ENCODE measurements around the gene NRARP.

Gene NRARP

DNA sequence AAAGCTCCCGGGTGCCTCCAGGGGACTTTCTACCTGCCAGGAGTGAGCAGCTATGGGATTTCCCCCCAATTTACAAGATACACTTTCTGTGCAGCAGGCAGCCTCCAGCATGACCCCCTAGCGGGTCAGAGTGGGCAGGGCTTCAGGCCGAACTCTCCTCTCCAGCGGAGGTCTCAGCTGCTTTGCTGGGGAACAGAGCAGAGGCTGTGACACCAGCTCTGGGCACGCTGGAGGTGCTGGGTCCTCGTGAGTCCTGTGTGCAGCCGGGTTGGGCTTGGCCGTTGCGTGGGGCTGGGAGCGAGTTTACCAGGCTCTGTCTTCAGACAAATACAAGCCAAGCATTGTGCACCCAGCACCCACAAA is 2.9 kb downstream of the NRARP start:
- no peak for DNase-seq (ENCODE audit: low read depth in 2 of 3, low spot score in 2 of 3)

DNA sequence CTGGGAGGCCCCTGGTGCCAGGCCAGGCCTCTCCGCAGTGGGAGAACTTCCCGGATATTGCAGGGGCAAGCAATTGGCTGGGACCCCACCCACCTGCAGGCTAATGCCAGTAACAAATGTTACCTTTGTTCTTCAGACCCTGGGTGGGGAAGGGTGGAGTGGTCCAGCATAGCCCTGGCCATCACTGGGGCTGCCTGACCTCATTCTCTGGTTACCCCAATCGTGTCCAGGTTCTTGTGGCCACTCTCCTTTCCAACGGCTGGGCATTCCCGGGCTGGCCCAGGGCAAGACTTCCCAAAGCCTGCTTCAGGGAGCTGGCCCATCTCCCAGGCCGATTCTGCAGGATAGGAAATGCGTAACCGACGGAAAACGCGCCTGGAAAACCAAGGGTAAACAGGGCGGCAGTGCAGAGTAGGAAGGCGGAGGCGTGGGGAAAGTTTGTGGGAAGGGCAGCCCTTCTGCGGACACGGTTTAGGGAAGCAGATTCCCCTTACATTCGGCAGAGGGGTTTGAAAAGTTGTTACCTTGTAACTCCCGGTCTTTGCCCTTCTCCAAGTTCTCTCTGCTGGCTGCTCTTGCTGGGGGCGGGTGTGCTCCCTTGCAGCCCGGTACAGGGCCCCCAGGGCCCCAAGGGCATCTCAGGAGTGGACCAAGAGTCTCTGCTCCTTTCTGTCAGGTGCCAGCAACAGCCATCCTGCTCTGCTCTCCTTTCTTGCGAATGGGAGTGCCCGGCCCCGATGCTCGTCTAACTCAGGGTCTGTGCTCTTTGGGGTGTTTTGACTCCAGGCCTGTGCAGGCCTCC is 3.5 kb downstream of the NRARP start:
- no peak for DNase-seq (ENCODE audit: low read depth in 2 of 3, low spot score in 2 of 3)

DNA sequence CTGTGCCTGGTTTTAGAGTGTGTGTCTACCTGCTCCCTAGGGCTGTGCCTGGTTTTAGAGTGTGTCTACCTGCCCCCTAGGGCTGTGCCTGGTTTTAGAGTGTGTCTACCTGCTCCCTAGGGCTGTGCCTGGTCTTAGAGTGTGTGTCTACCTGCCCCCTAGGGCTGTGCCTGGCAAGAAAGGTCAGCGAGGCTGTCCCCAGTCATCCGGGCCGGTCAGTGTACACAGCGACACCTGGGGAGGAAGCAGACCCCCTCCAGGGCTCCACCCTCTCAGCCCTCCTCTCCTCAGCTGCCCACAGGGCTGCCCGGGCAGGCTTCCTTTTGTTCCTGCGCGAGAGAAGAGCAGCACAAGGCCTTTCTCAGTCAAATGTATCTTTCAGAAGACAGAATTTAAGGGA is 4.1 kb downstream of the NRARP start:
- DNase-seq (ENCODE audit: low read depth in 2 of 3, low spot score in 2 of 3) = no peak

DNA sequence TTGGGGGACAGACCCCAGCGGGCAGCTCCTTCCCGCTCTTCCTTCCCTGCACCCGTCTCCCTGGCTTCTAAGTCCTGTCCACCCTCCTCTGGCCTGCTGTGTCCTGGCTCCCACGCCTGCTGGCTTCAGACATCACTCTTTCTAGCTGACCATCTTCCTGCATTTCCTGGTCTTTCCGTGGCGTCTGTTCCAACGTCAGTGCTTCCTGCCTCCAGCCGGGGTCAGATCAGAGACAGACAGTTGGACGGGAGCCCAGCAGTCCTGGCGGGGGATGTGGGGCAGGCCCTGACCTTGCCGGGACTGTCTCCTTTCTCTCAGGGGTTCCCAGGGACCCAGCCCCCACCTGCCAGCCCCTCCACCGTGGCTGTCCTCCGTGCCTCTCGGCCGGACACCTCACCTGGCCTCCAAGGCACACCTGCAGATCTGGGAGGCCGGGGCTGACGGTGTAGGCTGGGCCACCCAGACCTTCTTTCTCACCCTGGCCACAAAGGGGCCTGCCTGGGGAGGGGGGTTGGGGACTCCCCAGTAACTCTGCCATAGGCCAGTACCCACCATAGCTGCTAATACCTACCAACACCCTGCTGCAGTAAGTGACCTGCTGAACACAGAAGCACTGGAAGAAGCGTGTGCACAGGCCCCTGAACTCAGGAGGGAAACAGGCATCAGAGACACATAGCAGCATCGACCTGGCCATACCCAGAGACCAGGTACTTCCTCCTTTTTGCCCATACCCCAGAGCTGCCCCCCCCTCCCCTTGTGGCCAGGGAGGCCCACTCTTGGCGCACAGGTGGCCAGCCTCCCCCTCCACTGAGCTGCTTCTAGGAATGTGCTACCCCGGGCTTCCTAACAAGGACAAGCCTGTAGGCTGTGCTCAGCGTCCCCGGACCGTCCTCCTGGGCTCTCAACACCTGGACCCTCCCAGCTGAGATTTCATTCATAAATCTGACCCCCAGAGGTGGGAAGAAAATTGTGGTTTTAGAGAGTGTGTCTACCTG is 5.1 kb downstream of the NRARP start:
- no peak for DNase-seq (ENCODE audit: low read depth in 2 of 3, low spot score in 2 of 3)

DNA sequence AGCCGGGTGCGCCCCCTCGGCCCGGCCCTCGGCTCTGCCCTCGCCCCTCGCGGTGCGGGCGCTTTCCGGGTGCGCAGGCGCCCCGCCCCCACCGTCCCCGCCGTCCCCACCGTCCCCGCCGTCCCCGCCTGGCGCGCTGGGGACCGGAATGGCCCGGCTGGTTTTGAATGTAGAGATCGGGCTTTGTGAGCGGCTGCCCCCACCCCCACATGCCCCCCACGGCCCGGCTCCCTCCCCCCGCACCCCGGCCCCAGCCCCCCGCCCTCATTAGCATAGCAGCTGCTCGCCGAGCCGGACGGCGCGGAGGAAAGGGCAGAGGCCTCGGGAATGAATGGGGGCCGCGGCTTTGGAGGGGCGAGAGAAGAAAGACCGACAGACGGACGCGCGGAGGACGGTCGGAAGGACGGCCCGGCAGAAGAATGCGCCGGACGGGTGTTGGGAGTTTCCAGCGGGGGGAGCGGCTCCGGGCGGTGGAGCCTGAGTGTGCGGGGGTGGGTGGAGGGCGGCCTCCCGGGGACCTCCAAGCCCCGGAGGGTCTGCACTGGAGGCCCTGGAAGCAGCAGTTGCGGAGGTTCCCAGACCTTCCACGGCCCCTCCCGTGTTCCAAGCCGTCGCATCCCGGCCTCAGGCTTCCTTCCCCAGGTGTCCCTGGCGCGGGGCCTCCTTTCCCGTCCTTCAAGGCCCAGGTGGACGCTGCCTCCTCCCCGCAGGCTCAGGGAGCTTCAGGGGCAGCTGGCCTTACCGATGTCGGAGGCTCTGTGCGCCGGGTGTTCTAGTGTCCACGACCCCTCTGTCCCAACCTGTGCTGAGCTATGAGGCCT is 6.0 kb downstream of the NRARP start:
- no peak for DNase-seq (ENCODE audit: low read depth in 2 of 3, low spot score in 2 of 3)

DNA sequence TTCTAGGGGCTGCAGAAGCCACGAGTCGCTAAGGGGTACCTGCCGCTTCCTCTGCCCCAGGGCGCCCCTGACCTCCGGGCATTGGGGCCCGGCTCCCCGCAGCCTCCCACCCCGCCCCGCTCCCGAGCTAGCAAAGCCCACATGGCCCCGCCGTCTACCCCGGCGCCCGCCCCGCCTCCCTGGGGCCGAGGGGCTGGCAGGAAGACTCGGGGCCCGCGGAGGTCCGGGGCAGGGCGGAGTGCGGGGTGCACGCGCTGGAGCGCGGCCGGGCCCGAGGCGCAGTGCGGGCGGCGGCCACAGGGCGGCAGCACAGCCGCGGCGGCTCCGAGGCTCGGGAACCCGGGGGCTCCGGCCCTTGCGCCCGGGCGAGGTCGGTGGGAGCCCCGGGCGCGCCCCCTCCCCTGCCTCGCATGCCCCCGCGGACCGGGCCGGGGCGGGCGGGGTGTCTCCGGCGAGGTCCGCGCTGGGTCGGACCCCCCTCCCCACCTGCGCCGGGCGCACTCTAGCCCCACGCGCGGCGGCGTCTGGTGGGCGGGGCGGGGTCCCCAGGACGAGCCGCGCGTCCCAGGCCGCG is 6.7 kb downstream of the NRARP start:
- DNase-seq (ENCODE audit: low read depth in 2 of 3, low spot score in 2 of 3) = no peak

DNA sequence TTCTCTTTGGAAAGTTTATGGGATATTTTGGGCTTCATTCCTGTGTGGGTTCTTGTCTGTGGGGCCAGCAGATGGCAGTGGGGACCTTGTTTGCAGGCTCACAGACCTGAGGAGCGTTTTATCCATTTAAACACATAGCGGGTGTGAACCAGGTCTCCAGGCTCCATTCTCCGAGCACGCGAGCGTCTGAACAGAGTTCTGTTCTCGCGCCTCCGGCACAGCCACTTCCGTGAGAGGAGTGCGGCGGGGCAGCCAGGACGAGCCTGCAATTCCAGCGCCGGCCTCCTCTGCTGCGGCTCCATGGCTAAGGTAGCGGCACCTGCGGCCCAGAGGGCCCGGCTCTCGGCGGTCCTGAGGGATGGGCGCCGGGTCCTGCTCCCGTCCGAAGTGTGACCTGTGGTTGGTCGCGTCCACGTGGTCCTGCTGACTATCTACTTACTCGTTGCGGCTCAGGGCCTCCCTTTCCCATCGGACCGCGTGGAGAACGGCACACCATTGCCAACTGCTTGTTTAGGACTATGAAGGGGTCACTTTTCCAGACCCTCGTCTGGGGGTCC is 7.3 kb downstream of the NRARP start:
- DNase-seq (ENCODE audit: low read depth in 2 of 3, low spot score in 2 of 3) = no peak

DNA sequence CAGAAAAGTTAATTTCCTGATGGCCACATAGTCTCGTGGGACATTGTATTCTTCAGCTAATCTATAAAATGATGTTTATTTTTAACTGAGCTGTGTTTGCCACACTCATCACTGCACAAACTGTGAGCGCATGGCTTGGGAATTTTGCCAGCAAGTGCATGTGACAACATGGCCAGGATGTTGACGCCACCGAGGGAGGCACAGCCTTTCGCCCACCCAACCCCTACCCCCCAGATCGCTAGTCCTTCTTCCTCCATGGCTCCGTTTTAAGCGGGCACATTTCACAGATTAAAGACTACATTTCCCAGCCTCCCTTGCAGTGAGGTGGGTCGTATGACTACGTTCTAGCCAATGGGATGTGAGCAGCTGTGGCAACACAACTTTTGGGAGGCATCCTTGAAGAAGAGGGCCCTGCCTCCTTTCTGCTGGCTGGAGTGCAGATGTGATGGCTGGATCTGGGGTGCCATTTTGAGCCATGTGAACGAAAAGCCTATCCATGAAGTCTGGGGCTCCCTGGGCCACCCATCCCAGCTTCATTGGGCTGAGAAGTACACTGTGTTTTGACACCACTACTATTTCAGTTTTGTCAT is 7.9 kb downstream of the NRARP start:
- DNase-seq (ENCODE audit: low read depth in 2 of 3, low spot score in 2 of 3) = no peak

DNA sequence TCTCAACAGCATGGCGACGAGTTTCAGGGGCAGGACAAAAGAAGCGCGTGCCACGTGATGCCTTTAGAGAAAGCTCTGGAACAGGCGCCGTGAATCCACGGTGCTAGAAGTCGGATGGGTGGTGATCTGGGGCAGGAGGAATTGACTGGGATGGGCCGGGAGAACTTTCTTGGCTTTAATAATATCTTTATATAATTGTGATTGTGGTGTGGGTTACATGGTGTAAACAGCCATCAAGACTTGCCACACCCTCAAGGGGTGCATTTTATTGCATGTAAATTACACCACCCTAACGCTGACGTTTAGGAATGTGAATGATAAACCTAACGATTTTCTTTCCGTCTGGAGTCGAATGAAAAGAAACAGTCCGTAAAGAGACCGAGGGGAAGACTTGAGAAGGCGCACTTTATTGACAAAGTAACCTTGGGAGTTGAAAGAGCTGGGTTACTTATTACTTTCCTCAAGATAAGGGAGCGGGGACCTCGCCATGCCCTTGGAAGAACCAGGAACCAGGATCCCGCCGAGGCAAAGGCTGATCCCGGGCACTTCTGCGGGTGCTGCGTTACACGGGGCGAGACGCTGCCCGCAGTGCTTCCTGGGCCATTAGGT is 8.5 kb downstream of the NRARP start:
- no peak for DNase-seq (ENCODE audit: low read depth in 2 of 3, low spot score in 2 of 3)

DNA sequence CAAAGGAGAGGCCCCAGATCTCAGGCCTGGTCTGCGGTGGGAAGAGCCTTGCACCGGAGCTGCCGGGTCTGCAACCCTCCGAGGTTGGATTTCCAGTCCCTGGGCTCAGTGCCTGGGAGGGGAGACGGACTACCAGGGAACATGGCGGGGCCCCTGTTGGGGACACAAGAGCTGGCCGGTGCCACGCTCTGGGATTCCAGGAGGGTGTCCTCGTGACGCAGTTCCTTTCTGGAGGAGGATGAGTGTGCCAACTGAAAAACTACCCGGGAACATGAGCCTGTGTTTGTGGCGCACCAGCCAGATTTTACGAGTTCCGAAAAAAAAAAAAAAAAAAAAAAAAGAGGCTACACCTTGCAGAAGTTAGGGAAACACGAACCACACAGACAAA is 9.0 kb downstream of the NRARP start:
- no peak for DNase-seq (ENCODE audit: low read depth in 2 of 3, low spot score in 2 of 3)

DNA sequence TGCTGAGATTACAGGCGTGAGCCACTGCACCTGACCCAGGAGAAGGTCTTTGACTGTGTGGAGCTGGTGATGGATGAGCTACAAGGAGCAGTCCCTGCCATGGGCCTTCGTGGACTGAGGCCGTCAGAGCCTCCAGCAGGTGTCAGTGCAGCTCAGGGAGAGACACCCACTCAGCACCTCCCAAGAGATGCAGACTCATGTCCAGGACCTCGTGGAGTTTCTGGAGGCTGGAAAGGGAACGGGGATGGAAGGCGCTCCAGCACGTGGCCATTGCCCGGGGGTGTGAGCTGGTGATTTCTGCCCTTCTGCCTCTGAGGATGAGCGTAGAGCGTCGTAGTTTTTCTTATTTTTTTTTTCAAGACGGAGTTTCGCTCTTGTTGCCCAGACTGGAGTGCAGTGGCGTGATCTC is 15.1 kb downstream of the NRARP start:
- DNase-seq (ENCODE audit: low read depth in 2 of 3, low spot score in 2 of 3) = no peak

DNA sequence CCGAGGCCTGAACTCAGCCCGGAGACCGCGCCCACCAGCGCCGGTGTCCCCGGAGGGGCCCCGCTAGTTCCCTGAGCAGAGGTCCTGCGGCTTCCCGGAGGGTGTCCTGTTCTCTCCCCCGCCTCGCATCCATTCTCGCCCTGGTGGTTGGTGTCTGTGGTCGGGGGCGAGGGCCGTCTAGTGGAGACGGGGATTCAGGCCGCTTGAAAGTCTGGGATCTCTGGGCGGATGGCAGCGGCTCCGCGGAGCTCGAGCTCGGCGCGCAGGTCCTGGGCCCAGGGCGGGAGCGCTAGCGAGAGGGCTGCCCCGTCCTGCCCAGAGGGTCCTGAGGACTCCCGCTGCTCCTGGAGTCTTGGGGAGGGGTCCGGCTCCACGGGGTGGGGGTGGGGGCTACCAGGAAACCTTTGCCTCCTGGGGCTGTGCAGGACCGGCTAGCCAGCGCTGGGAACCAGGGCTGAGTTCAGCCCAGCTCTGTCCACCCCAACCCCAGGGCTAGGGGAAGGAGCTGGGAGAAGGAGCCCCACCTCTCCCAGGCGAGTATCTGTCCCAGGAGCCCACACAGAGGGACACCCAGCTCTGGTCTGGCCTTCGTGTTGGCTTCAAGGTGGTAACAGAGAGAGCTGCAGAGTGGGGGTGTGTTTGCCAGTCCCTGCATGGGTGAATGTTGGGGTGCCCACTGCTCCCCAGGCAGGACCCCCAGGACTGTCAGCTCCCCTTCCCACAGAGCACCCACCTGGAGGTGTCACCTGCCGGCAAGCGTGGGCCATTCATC is 20.5 kb downstream of the NRARP start:
- DNase-seq (ENCODE audit: low read depth in 2 of 3, low spot score in 2 of 3) = no peak

DNA sequence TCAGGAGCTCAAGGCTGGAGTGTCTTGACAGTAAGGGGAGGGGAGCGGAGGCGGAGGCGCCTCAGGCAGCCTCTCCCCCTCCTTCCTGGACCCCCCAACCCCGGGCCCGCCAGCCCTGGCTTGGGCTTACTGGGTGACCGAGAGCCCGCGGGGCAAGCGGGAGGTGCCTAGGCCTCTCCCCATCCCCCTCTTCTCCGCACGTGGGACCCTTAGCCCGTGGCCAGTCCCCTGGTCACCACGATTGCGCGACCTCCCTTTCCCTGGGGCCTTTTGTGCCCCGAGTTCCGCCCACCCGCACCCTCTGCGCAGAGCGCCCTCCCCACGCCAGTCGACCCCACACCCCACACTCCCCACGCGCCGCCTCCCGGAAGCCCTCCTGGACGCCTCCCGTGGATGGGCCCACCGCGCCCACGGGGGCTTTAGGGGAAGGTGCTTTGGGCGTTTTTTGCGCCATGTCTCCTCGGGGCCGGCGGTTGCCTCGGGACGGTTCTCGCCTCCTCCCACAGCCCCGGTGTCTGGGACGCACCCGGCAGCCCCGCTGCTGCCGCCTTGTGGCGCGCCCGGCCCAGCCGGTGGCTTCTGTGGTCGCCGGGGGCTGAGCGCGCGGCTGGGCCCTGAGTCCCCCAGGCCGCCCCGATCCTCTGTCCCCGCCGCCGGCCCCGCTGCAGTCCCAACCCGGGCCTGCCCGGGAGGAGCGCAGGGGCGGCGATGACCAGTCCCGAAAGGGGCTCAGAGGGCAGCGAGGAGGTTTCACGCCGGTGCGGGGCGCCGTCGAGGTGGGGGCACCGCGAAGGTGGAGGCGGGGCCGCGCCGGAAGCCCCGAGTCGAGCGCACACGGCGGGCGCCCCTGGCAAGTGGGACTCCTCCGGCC is 21.4 kb downstream of the NRARP start:
- DNase-seq (ENCODE audit: low read depth in 2 of 3, low spot score in 2 of 3) = no peak

DNA sequence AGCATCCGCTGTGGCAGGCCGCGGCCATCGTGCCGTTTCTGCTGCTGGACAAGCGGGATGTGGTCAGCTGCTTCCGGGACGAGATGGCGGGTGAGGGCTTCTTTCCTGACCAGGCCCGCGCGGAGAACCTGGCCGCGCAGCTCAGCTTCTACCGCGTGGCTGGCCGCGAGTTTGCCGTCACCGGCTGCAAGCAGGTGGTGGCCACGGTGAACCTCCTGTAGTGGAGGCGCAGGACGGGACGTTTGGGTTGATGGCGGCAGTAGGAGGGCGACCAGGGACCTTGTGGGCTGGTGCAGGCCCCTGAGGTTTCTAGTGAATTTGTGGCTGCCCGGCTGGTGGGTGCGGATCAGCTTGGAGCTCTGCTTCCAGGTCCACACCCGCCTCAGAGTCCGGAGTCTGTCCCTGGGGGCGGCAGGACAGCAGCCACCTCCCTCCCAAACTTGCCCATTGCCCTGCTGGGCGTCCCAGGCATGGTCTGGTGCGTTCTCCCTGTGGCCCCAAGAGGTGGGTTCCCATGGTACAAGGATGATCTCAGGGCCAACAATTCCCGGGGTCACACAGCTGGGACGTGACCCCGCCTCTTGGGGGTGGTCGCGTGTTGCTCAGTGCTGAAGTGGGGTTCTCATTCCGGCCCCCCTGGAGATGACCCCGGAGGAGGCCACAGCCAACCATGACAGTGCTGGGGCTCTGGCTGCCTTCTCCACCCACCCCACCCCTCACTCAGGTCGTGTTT is 22.2 kb downstream of the NRARP start:
- DNase-seq (ENCODE audit: low read depth in 2 of 3, low spot score in 2 of 3) = no peak

DNA sequence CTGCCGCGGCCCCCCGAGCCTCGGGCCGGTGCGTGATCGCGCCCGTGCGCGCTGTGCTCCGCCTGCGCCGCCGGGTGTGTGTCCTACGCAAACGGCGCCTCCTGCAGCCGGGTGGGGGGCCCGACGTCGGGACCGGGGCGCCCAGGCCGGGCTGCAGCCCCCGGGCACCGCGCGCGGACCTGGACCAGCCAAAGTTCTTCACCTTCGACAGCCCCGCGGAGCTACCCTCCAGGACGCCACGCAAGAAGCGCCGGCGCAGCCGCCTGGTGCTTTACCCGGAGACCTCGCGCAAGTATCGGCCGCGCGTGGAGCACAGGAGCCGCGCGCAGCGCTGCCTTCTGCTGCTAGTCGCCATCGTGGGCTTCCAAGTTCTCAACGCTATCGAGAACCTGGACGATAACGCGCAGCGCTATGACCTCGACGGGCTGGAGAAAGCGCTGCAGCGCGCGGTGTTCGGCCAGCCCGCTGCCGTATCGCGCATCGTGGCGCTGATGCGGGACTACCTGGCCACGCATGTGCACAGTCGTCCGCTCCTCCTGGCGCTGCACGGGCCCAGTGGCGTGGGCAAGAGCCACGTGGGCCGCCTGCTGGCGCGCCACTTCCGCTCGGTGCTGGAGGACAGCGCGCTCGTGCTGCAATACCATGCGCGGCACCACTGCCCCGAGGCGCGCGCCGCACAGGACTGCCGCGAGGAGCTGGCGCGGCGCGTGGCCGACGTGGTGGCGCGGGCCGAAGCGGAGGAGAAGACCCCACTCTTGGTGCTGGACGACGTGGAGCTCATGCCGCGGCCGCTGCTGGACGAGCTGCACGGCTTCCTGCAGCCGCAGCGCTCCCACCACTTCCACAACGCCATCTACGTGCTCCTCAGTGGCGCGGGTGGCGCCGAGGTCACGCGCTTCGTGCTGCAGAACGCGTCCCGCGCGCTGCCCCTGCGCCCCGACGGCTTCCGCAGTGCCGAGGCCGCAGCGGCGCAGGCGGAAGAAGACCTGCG is 23.1 kb downstream of the NRARP start:
- DNase-seq (ENCODE audit: low read depth in 2 of 3, low spot score in 2 of 3) = no peak

DNA sequence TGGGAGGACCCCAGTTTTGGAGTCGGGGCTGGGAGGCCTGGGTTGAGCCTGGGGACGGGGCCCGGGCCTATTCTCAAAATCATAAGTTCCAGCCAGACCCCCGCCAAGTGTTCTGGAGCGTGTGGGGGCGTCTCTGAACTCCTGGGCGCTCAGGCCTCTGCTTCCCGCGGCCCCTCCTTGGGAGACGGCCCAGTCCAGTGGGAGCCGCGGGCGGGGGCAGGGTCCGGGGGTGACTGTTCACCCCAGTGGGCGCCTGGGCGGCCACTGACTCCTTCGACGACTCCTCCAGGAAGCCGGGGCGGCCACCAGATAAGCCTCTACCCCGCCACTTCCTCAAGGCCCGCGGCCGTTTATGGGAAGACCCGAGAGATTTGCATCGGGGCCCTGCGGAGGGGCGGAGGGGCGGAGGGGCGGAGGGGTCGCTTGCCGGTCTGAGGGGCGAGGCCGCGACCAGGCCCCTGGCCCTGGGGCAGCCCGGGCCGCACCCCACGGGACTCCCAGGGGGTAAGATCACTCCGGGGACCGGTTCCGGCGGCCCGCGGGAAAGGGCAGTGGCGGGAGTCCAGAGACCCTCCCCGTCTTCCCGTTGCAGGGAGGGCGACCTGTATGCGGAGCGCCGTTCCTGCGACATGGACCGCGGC is 23.9 kb downstream of the NRARP start:
- DNase-seq (ENCODE audit: low read depth in 2 of 3, low spot score in 2 of 3) = no peak
